Activated CD8-positive, alpha-beta memory T cell treated with anti-CD3 and anti-CD28 coated beads for 4 hours (primary cell): ENCODE data around the gene RRP12.
"Not testable (repeated sequence)": the region's sequence is repeated elsewhere in the genome, so short reads cannot be mapped to it uniquely, and the experiment has no call there.

Source experiments
- DNase-seq, 2 donors: peaks; one replicate each; pipeline ENCODE4 v3.0.0-alpha.2; 2020; ENCODE audit warnings: low read depth in 2 of 2

RRP12 gene

GRCh38 chr10:97400665-97401454 is at the start of gene RRP12:
RRP12 (minus strand) TSS chr10:97401340; CDS start chr10:97401231, 109 bp downstream.
- peak; percentile 70 to 77 for DNase-seq

GRCh38 chr10:97450828-97451227 is 49.7 kb upstream of the RRP12 start:
- DNase-seq: no peak

- peak; percentile 83 to 88 for DNase-seq
Observed at GRCh38 chr10:97445722-97446639, 44.8 kb upstream of the RRP12 start, which contains the start of the genes EXOSC1 and ZDHHC16. EXOSC1 (minus strand) TSS chr10:97446006; CDS start chr10:97445985, 21 bp downstream. ZDHHC16 (plus strand) TSS chr10:97446175; CDS start chr10:97451676, 5,501 bp downstream.

GRCh38 chr10:97445357-97445721 is 44.2 kb upstream of the RRP12 start:
- DNase-seq: no peak

- DNase-seq: no peak
Observed at GRCh38 chr10:97444212-97444611, 43.1 kb upstream of the RRP12 start.

GRCh38 chr10:97442277-97442676 is 41.1 kb upstream of the RRP12 start:
- DNase-seq: no peak

GRCh38 chr10:97435211-97435610 is 34.1 kb upstream of the RRP12 start:
- DNase-seq: no peak

- DNase-seq: no peak
Observed at GRCh38 chr10:97434557-97434956, 33.4 kb upstream of the RRP12 start.

- no peak for DNase-seq
Observed at GRCh38 chr10:97434055-97434454, 32.9 kb upstream of the RRP12 start.

GRCh38 chr10:97428572-97428981 is 27.4 kb upstream of the RRP12 start:
- no peak for DNase-seq

GRCh38 chr10:97427571-97428179 is 26.5 kb upstream of the RRP12 start:
- no peak for DNase-seq

GRCh38 chr10:97426776-97427570 is 25.8 kb upstream of the RRP12 start:
- no peak for DNase-seq

GRCh38 chr10:97425964-97426775 is 25.0 kb upstream of the RRP12 start, which contains the start of gene PGAM1:
PGAM1 (plus strand) TSS chr10:97426191; CDS start chr10:97426308, 117 bp downstream.
- peak; percentile 90 to 91 for DNase-seq

GRCh38 chr10:97423757-97424098 is 22.6 kb upstream of the RRP12 start:
- DNase-seq: not testable (repeated sequence)

GRCh38 chr10:97416565-97416964 is 15.4 kb upstream of the RRP12 start:
- no peak for DNase-seq

GRCh38 chr10:97412891-97413304 is 11.8 kb upstream of the RRP12 start:
- no peak for DNase-seq

- no peak for DNase-seq
Observed at GRCh38 chr10:97411406-97411805, 10.3 kb upstream of the RRP12 start.

GRCh38 chr10:97408496-97408992 is 7.4 kb upstream of the RRP12 start:
- DNase-seq: no peak

- no peak for DNase-seq
Observed at GRCh38 chr10:97407952-97408248, 6.8 kb upstream of the RRP12 start.

- peak in 1 of 2 donors; percentile 56 for DNase-seq
Observed at GRCh38 chr10:97407211-97407951, 6.2 kb upstream of the RRP12 start.
